ENCODE results near the gene STX16. TPM values are rescaled to one million over a fixed set of nuclear protein-coding genes. Genes with fewer than 3 reads are reported as not detected.

STX16 gene
- total and polyA plus RNA-seq, 2 of the 13 experiments (the other 11 are each of a cell fraction or from before 2014, with no cell fraction given) = 28.0 to 72.7 TPM

GRCh38 chr20:58664331-58664730 lies 13.2 kb downstream of the STX16 start:
- H3K4me2 ChIP-seq (ENCODE audit: low read depth, low read length) = no peak overlapping the region
- intact Hi-C loops (cut with micrococcal nuclease; ENCODE audit: unreplicated experiment) (no loop called here), in situ Hi-C loops (cut with HindIII; ENCODE audit: extremely low pct_ligation_motif_present, low pct_unique_long_range_greater_than_20kb) (no loop called here)
- H3K4me3 ChIP-seq (replicated peaks in 1 of 3; ENCODE audit: insufficient read depth in 1 of 3, low read depth in 2 of 3, low read length in 3 of 3) = no peak overlapping the region
- no peak for DNase-seq (ENCODE audit: low spot score)
- TF ChIP-seq ZNF44 (CRISPR knock-in tag; IDR thresholded peaks at IDR 0.05) (no peak), ZNF570 (CRISPR knock-in tag; IDR thresholded peaks at IDR 0.05; ENCODE audit: borderline replicate concordance) (no peak), BRCA1 (CRISPR knock-in tag; IDR thresholded peaks at IDR 0.05) (no peak), POLR2AphosphoS2 (IDR thresholded peaks at IDR 0.05; ENCODE audit: low read depth, low read length) (no peak), ZMYM2 (CRISPR knock-in tag; IDR thresholded peaks at IDR 0.05) (no peak), HIC2 (CRISPR knock-in tag; IDR thresholded peaks at IDR 0.05; ENCODE audit: low read depth) (no peak)
- no peaks in the 10 kb centered on the region for H3K4me1 ChIP-seq (ENCODE audit: insufficient read depth, low read length)
- H3K36me3 ChIP-seq (replicated peaks in 1 of 2; ENCODE audit: control insufficient read depth in 1 of 2, insufficient read depth in 2 of 2, low read length in 2 of 2) = peaks cover 29 to 74% of the 10 kb centered on the region in 2 experiments
- H3K79me2 ChIP-seq (ENCODE audit: insufficient read depth, low read length) = peaks cover 66% of the 10 kb centered on the region
- H3K27ac ChIP-seq (ENCODE audit: extremely low read length, insufficient read depth, low read length) = no peak overlapping the region
- H3K9ac ChIP-seq (ENCODE audit: insufficient read depth, low read depth, low read length) = no peak overlapping the region
- ATAC-seq = no peak
- no peak for FAIRE-seq
- H4K20me1 ChIP-seq (ENCODE audit: insufficient read depth, low read length) = peaks cover 30% of the 10 kb centered on the region
- no peaks in the 10 kb centered on the region for H3K9me3 ChIP-seq (ENCODE audit: low read length)
- no TSS peak for BruUV-seq (replicated peaks)
- no peak overlapping the region for H2AFZ ChIP-seq (ENCODE audit: low read length)
- ChIA-PET CTCF (ENCODE audit: low intra/inter-chr PET ratio, low total read pairs) (no interaction called here), POLR2A (interaction anchor here (2.0 kb wide), 1 partner anchor 13 kb away, joined by 7 read pairs; the partner anchor contains the start of gene STX16)
- no peaks in the 10 kb centered on the region for H3K27me3 ChIP-seq (ENCODE audit: control insufficient read depth in 1 of 2, insufficient read depth in 2 of 2, low read length in 2 of 2)
- 100% methylated on average over 2 of the region's 2 CpGs for WGBS (ENCODE audit: low lambda C conversion rate)

GRCh38 chr20:58664883-58665282 lies 13.8 kb downstream of the STX16 start:
- 93% methylated on average over 5 of the region's 5 CpGs for WGBS (ENCODE audit: low lambda C conversion rate)
- Histone ChIP-seq H3K9me3 (ENCODE audit: low read length) (no peaks in the 10 kb centered on the region), H3K4me1 (ENCODE audit: insufficient read depth, low read length) (no peaks in the 10 kb centered on the region), H4K20me1 (ENCODE audit: insufficient read depth, low read length) (peaks cover 24% of the 10 kb centered on the region), H3K79me2 (ENCODE audit: insufficient read depth, low read length) (peaks cover 61% of the 10 kb centered on the region), H3K4me2 (ENCODE audit: low read depth, low read length) (no peak overlapping the region), H2AFZ (ENCODE audit: low read length) (no peak overlapping the region), H3K27me3 (ENCODE audit: control insufficient read depth in 1 of 2, insufficient read depth in 2 of 2, low read length in 2 of 2) (no peaks in the 10 kb centered on the region), H3K9ac (ENCODE audit: insufficient read depth, low read depth, low read length) (no peak overlapping the region), H3K4me3 (replicated peaks in 1 of 3; ENCODE audit: insufficient read depth in 1 of 3, low read depth in 2 of 3, low read length in 3 of 3) (no peak overlapping the region), H3K27ac (ENCODE audit: extremely low read length, insufficient read depth, low read length) (no peak overlapping the region), H3K36me3 (replicated peaks in 1 of 2; ENCODE audit: control insufficient read depth in 1 of 2, insufficient read depth in 2 of 2, low read length in 2 of 2) (peaks cover 31 to 77% of the 10 kb centered on the region in 2 experiments)
- DNase-seq (ENCODE audit: low spot score) = no peak
- in situ Hi-C loops (cut with HindIII; ENCODE audit: extremely low pct_ligation_motif_present, low pct_unique_long_range_greater_than_20kb) (no loop called here), intact Hi-C loops (cut with micrococcal nuclease; ENCODE audit: unreplicated experiment) (no loop called here)
- BruUV-seq (replicated peaks) = no TSS peak
- TF ChIP-seq RBM22 (optimal IDR thresholded peaks at IDR 0.05; ENCODE audit: low read length) (peak; percentile 23), DRAP1 (CRISPR knock-in tag; IDR thresholded peaks at IDR 0.05) (no peak)
- POLR2A ChIA-PET = interaction anchor here (2.0 kb wide), 1 partner anchor 14 kb away, joined by 7 read pairs; the partner anchor contains the start of gene STX16
- peak; percentile 44; the same call in 2 of the 3 replicates for ATAC-seq
- CTCF ChIA-PET (ENCODE audit: low intra/inter-chr PET ratio, low total read pairs) = no interaction called here
- no peak for FAIRE-seq
